H1 (cell line): Measurements from ENCODE around the gene HERC4. TPM values are rescaled to one million over a fixed set of nuclear protein-coding genes. Genes with fewer than 3 reads are reported as not detected.

Experiments
- CTCF ChIA-PET: fragments of 300-600 bp; sonication (Branson Sonifier 250); formaldehyde crosslinking; loops from one replicate; lab custom pipeline; 2021; ENCODE audit not compliant: partially characterized antibody; lab: Charles Lee
- POLR2A ChIA-PET: fragments of 300-600 bp; sonication (Branson Sonifier 250); formaldehyde crosslinking; loops from one replicate; lab custom pipeline; 2021; ENCODE audit warnings: inconsistent platforms; ENCODE audit not compliant: partially characterized antibody; lab: Charles Lee
- DNase-seq, 2 experiments: peaks; one replicate each; pipeline versions ENCODE4 v3.0.0 to v3.0.0-alpha.2; 2010 to 2022; ENCODE audit warnings: low spot score in 2 of 2, low read depth in 1 of 2, mixed read lengths in 1 of 2
- FAIRE-seq: peaks from 2 replicates; lab custom pipeline; 2011; peaks lifted over from hg19 to GRCh38; lab: Jason Lieb, UNC
- H2AFZ ChIP-seq: 2 replicates; pipeline ENCODE4 v1.8.1; 2012; ENCODE audit warnings: low read length, inconsistent platforms
- H2AK5ac ChIP-seq: 2 replicates; pipeline ENCODE4 v1.6.1; 2013; ENCODE audit warnings: low read depth, low read length
- H2BK120ac ChIP-seq: replicated peaks from 2 replicates; pipeline ENCODE3; 2013; ENCODE audit warnings: low read depth, low read length, inconsistent platforms
- H2BK12ac ChIP-seq: 2 replicates; pipeline ENCODE4 v1.6.1; 2013; ENCODE audit warnings: low read depth, low read length
- H2BK15ac ChIP-seq: 2 replicates; pipeline ENCODE4 v1.6.1; 2013; ENCODE audit warnings: low read length
- H2BK20ac ChIP-seq: 2 replicates; pipeline ENCODE4 v1.6.1; 2013; ENCODE audit warnings: low read length
- H2BK5ac ChIP-seq: 2 replicates; pipeline ENCODE4 v1.6.1; 2013; ENCODE audit warnings: low read depth, low read length
- H3K14ac ChIP-seq: 2 replicates; pipeline ENCODE4 v1.6.1; 2013; ENCODE audit warnings: inconsistent platforms; ENCODE audit not compliant: insufficient read length
- H3K18ac ChIP-seq: 2 replicates; pipeline ENCODE4 v1.6.1; 2013; ENCODE audit warnings: low read length; ENCODE audit errors: extremely low read depth
- H3K23ac ChIP-seq: 2 replicates; pipeline ENCODE4 v1.6.1; 2013; ENCODE audit warnings: inconsistent platforms; ENCODE audit not compliant: insufficient read length
- H3K23me2 ChIP-seq: 2 replicates; pipeline ENCODE4 v1.6.1; 2013; ENCODE audit warnings: low read depth, low read length
- H3K27ac ChIP-seq: 2 replicates; pipeline ENCODE4 v1.6.1; 2011; ENCODE audit warnings: low read depth, low read length, inconsistent platforms
- H3K27me3 ChIP-seq, 4 experiments: replicated peaks in 1 of 4; 1 replicate in 1 of 4; 2 replicates in 3 of 4; pipeline versions ENCODE4 v1.6.1 to v1.8.1; 2011 to 2013; ENCODE audit warnings: low read length in 3 of 4, mild to moderate bottlenecking in 3 of 4, inconsistent platforms in 2 of 4, mixed read lengths in 2 of 4, moderate library complexity in 1 of 4; ENCODE audit not compliant: control insufficient read depth in 3 of 4, insufficient read depth in 3 of 4; ENCODE audit errors: extremely low read depth in 1 of 4
- H3K36me3 ChIP-seq, 4 experiments: 2 replicates each; pipeline versions ENCODE4 v1.6.1 to v1.8.1; 2011 to 2013; ENCODE audit warnings: mild to moderate bottlenecking in 4 of 4, low read length in 3 of 4, moderate library complexity in 2 of 4, control low read depth in 1 of 4, inconsistent platforms in 1 of 4; ENCODE audit not compliant: insufficient read depth in 4 of 4, control insufficient read depth in 2 of 4
- H3K4ac ChIP-seq: replicated peaks from 2 replicates; pipeline ENCODE3; 2013; ENCODE audit warnings: low read length, low read depth, mixed read lengths, inconsistent platforms; ENCODE audit not compliant: insufficient read length
- H3K4me1 ChIP-seq, 4 experiments: replicated peaks in 1 of 4; 1 replicate in 1 of 4; 2 replicates in 3 of 4; pipeline versions ENCODE4 v1.6.1 to v1.8.1; 2011 to 2013; ENCODE audit warnings: low read length in 3 of 4, inconsistent platforms in 2 of 4, mixed read lengths in 1 of 4; ENCODE audit not compliant: insufficient read depth in 4 of 4, control insufficient read depth in 3 of 4
- H3K4me2 ChIP-seq, 2 experiments: 2 replicates each; pipeline versions ENCODE4 v1.6.1 to v1.8.1; 2011 to 2013; ENCODE audit warnings: low read depth in 2 of 2, low read length in 2 of 2, control low read depth in 1 of 2, inconsistent platforms in 1 of 2, mild to moderate bottlenecking in 1 of 2; ENCODE audit not compliant: insufficient read depth in 1 of 2
- H3K4me3 ChIP-seq, 4 experiments: fragments of 200-600, 300-600 bp in 1 of 4; sonication (generic), shearing (Covaris generic), sonication (Bioruptor Twin) in 1 of 4; 2 replicates each; pipeline versions ENCODE4 v1.5.1 to v1.8.1; 2011 to 2016; ENCODE audit warnings: low read length in 4 of 4, low read depth in 3 of 4, control low read depth in 2 of 4, inconsistent platforms in 2 of 4, mild to moderate bottlenecking in 2 of 4, mixed read lengths in 1 of 4, moderate library complexity in 1 of 4; ENCODE audit not compliant: insufficient read depth in 2 of 4; ENCODE audit errors: extremely low read depth in 1 of 4
- H3K56ac ChIP-seq: replicated peaks from 2 replicates; pipeline ENCODE3; 2013; ENCODE audit warnings: low read depth, mild to moderate bottlenecking, mixed read lengths, low read length, inconsistent platforms; ENCODE audit not compliant: insufficient read length
- H3K79me1 ChIP-seq: 2 replicates; pipeline ENCODE4 v1.6.1; 2013; ENCODE audit warnings: low read depth, low read length, control low read depth
- H3K79me2 ChIP-seq, 2 experiments: 2 replicates each; pipeline versions ENCODE4 v1.6.1 to v1.8.1; 2012 to 2013; ENCODE audit warnings: low read length in 2 of 2, mild to moderate bottlenecking in 2 of 2, inconsistent platforms in 1 of 2; ENCODE audit not compliant: insufficient read depth in 2 of 2, control insufficient read depth in 1 of 2
- H3K9ac ChIP-seq, 4 experiments: replicated peaks in 1 of 4; 1 replicate in 1 of 4; 2 replicates in 3 of 4; pipeline versions ENCODE4 v1.6.1 to v1.8.1; 2011 to 2013; ENCODE audit warnings: low read depth in 3 of 4, low read length in 3 of 4, control low read depth in 2 of 4, mild to moderate bottlenecking in 2 of 4, moderate library complexity in 2 of 4, inconsistent platforms in 1 of 4; ENCODE audit errors: extremely low read depth in 1 of 4
- H3K9me3 ChIP-seq, 2 experiments: 2 replicates each; pipeline versions ENCODE4 v1.6.1 to v1.8.1; 2012 to 2013; ENCODE audit warnings: mild to moderate bottlenecking in 2 of 2, moderate library complexity in 2 of 2, control low read depth in 1 of 2, inconsistent platforms in 1 of 2, low read depth in 1 of 2, low read length in 1 of 2, mixed read lengths in 1 of 2; ENCODE audit not compliant: insufficient read depth in 2 of 2
- H4K20me1 ChIP-seq, 2 experiments: replicated peaks in 1 of 2; 2 replicates each; pipeline versions ENCODE3 to v1.8.1; 2011 to 2013; ENCODE audit warnings: inconsistent platforms in 2 of 2, low read length in 2 of 2, mild to moderate bottlenecking in 1 of 2; ENCODE audit not compliant: insufficient read depth in 2 of 2, control insufficient read depth in 1 of 2
- H4K5ac ChIP-seq: 2 replicates; pipeline ENCODE4 v1.6.1; 2013; ENCODE audit warnings: low read length, low read depth, mixed read lengths, inconsistent platforms; ENCODE audit not compliant: insufficient read length
- H4K8ac ChIP-seq: 2 replicates; pipeline ENCODE4 v1.8.0; 2013; ENCODE audit warnings: mild to moderate bottlenecking, moderate library complexity, low read length, inconsistent platforms; ENCODE audit not compliant: insufficient read depth; ENCODE audit errors: extremely low read depth
- H4K91ac ChIP-seq: replicated peaks from 2 replicates; pipeline ENCODE3; 2013; ENCODE audit warnings: low read length, mixed read lengths, inconsistent platforms; ENCODE audit not compliant: insufficient read length
- CEBPB ChIP-seq: IDR thresholded peaks from 2 replicates; pipeline ENCODE4 v1.6.1; 2012; ENCODE audit warnings: low read depth, low read length
- CTCF ChIP-seq, 3 experiments: IDR thresholded peaks; 1 replicate in 2 of 3; 2 replicates in 1 of 3; pipeline versions ENCODE4 v1.5.1 to v1.6.1; 2011; ENCODE audit warnings: low read length in 3 of 3, mild to moderate bottlenecking in 3 of 3, inconsistent platforms in 2 of 3, low read depth in 1 of 3, moderate library complexity in 1 of 3; ENCODE audit not compliant: insufficient read depth in 1 of 3; ENCODE audit errors: control extremely low read depth in 1 of 3
- EGR1 ChIP-seq: IDR thresholded peaks from 2 replicates; pipeline ENCODE4 v1.6.1; 2011; ENCODE audit warnings: low read depth, low read length, borderline replicate concordance
- RXRA ChIP-seq: IDR thresholded peaks from 2 replicates; pipeline ENCODE4 v1.6.1; 2011; ENCODE audit warnings: low read depth, mild to moderate bottlenecking, low read length, moderate library complexity; ENCODE audit not compliant: insufficient read depth
- TAF1 ChIP-seq: IDR thresholded peaks from 2 replicates; pipeline ENCODE4 v1.6.1; 2011; ENCODE audit warnings: mild to moderate bottlenecking, low read depth, low read length
- WGBS, 2 experiments: shearing (Covaris generic) in 1 of 2; methylation state at CpG; one replicate each; pipeline versions ENCODE4 v1.1.6 to v1.1.7; 2013 to 2015; ENCODE audit warnings: low lambda C conversion rate in 2 of 2, mixed read lengths in 2 of 2, inconsistent platforms in 1 of 2, low coverage in 1 of 2, missing lambda C conversion rate in 1 of 2; ENCODE audit not compliant: insufficient replicate concordance in 2 of 2, insufficient coverage in 1 of 2, insufficient read length in 1 of 2; ENCODE audit errors: extremely low coverage in 1 of 2, missing lambda C conversion rate in 1 of 2; 5-methylcytosine and 5-hydroxymethylcytosine counted together
- polyA plus RNA-seq, 7 experiments: library from polyadenylated mRNA; depleted of rRNA in 3 of 7; stranded (reverse) in 5 of 7; unstranded in 2 of 7; fragments of >200 nt in 5 of 7; fragments of 200-250 nt in 2 of 7; gene quantifications; 1 replicate in 5 of 7; 2 replicates in 1 of 7; 4 replicates in 1 of 7; pipeline versions ENCODE4 v1.2.1 to v1.2.3, GENCODE V29; 2011 to 2013; ENCODE audit warnings: missing spikeins in 2 of 7, mixed read lengths in 2 of 7
- total RNA-seq: library from RNA; stranded (reverse); fragmentation: NEBNext Ultra II Directional; extraction: Animal tissue kit (Norgen Biotek cat#: 25700); gene quantifications from 2 replicates; pipeline ENCODE4 v1.2.1, GENCODE V29; 2021

HERC4 gene
- total and polyA plus RNA-seq, 2 of the 8 experiments (the other 6 are each of a cell fraction or from before 2014, with no cell fraction given), result 7.5 to 44.0 TPM

- no peaks in the 10 kb centered on the region for H3K79me1 ChIP-seq
- H3K79me2 ChIP-seq, result no peaks in the 10 kb centered on the region
- H2BK5ac ChIP-seq, result no peak overlapping the region
- H3K9me3 ChIP-seq, result no peaks in the 10 kb centered on the region
- no peaks in the 10 kb centered on the region for H4K20me1 ChIP-seq
- FAIRE-seq (no peak), DNase-seq (no peak)
- H3K23ac ChIP-seq, result no peak overlapping the region
- no peak overlapping the region for H2AK5ac ChIP-seq
- no peak overlapping the region for H2BK12ac ChIP-seq
- peaks cover 0 to 9% (median 0%) of the 10 kb centered on the region in 4 experiments; a peak in 2 of 7 replicates for H3K4me1 ChIP-seq
- WGBS, 2 experiments, result 92% methylated on average over 4 of the region's 4 CpGs; no CpG with 5 or more reads in 1 of the 2 experiments
- no peak overlapping the region for H2AFZ ChIP-seq
- H2BK15ac ChIP-seq, result no peak overlapping the region
- H3K27ac ChIP-seq, result no peak overlapping the region
- H3K4me3 ChIP-seq, result no peak overlapping the region
- no peak overlapping the region for H3K9ac ChIP-seq
- ChIA-PET POLR2A (no interaction called here), CTCF (interaction anchor here (0.7 to 7.5 kb wide), 3 partner anchors 38 to 296 kb away, joined by 3 to 49 read pairs (median 3); no protein-coding TSS in a partner anchor)
- no peak overlapping the region for H3K56ac ChIP-seq
- no peak overlapping the region for H4K91ac ChIP-seq
- H3K4ac ChIP-seq, result no peak overlapping the region
- no peak overlapping the region for H3K18ac ChIP-seq
- H3K23me2 ChIP-seq, result no peaks in the 10 kb centered on the region
- H3K4me2 ChIP-seq, result no peak overlapping the region
- H2BK20ac ChIP-seq, result no peak overlapping the region
- no peak overlapping the region for H2BK120ac ChIP-seq
- no peak overlapping the region for H4K8ac ChIP-seq
- H4K5ac ChIP-seq, result no peak overlapping the region
- no peaks in the 10 kb centered on the region for H3K27me3 ChIP-seq
- no peak overlapping the region for H3K14ac ChIP-seq
- no peaks in the 10 kb centered on the region for H3K36me3 ChIP-seq
- TF ChIP-seq CEBPB (no peak), RXRA (no peak), CTCF (IDR thresholded peaks at IDR 0.05; ENCODE audit: control extremely low read depth in 1 of 3, insufficient read depth in 1 of 3, low read depth in 1 of 3, low read length in 3 of 3) (no peak), EGR1 (no peak), TAF1 (no peak)
Observed at GRCh38 chr10:68084469-68084868, 9.4 kb upstream of the HERC4 start.
